ENCODE data around the gene SALL4.
"Not testable (repeated sequence)": the region's sequence is repeated elsewhere in the genome, so short reads cannot be mapped to it uniquely, and the experiment has no call there.

SALL4 gene

DNA sequence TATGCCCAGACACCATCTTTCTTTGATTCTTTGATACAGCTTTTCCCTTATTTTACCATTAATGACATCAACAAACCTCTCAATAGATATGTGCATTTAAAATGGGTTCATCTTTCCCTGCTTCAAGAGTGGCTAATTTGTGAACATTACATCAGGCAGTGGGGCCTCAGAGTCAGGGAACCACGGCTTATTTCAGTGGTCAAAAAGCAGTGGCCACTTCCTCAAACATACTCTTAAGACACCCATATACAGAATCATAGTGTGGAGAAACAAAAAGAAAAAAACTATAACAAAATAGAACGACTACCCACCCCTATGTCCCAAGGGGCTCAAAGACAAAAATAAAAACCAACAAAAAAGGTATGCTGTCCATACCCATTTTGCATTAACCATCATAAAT, 12.9 kb downstream of the SALL4 start:
- no peak for DNase-seq (ENCODE audit: low read depth, low spot score)
- no peak overlapping the region for H3K4me3 ChIP-seq (ENCODE audit: low read depth, low read length)
- no peak for TF ChIP-seq CTCF (IDR thresholded peaks at IDR 0.05; ENCODE audit: low read depth, low read length)
- in situ Hi-C loops (cut with HindIII; ENCODE audit: low sequenced_read_pairs) = no loop called here

GRCh38 chr20:51788822-51789221, 13.5 kb downstream of the SALL4 start:
- TF ChIP-seq CTCF (IDR thresholded peaks at IDR 0.05; ENCODE audit: low read depth, low read length) = no peak
- DNase-seq (ENCODE audit: low read depth, low spot score) = no peak
- H3K4me3 ChIP-seq (ENCODE audit: low read depth, low read length) = no peak overlapping the region
- in situ Hi-C loops (cut with HindIII; ENCODE audit: low sequenced_read_pairs) = no loop called here

- TF ChIP-seq CTCF (IDR thresholded peaks at IDR 0.05; ENCODE audit: low read depth, low read length) = no peak
- in situ Hi-C loops (cut with HindIII; ENCODE audit: low sequenced_read_pairs) = no loop called here
- H3K4me3 ChIP-seq (ENCODE audit: low read depth, low read length) = no peak overlapping the region
- DNase-seq (ENCODE audit: low read depth, low spot score) = no peak
Observed at GRCh38 chr20:51784299-51784698, 18.0 kb downstream of the SALL4 start.

GRCh38 chr20:51778229-51778759, 24.0 kb downstream of the SALL4 start:
- DNase-seq (ENCODE audit: low read depth, low spot score); H3K4me3 ChIP-seq (ENCODE audit: low read depth, low read length); in situ Hi-C loops (cut with HindIII; ENCODE audit: low sequenced_read_pairs): not testable (repeated sequence)

DNA sequence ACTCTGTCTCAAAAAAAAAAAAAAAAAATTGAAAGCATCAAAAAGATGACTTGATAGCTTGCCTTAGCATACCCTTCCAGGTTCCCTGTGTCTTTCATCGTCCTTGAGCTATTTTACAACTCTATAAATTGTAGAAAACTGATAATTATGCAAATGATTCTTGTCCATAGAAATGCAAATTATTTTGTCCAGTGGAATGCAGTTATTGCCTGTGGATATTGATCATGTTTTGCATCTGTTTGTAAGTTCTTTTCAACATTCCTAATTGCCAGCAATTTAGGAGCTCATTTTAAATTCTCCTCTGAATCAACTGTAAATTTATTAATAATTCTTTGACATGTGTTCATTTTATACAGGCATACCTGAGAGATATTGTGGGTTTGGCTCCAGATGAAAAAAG, 27.1 kb downstream of the SALL4 start:
- in situ Hi-C loops (cut with HindIII; ENCODE audit: low sequenced_read_pairs) = no loop called here
- no peak for DNase-seq (ENCODE audit: low read depth, low spot score)
- no peak for TF ChIP-seq CTCF (IDR thresholded peaks at IDR 0.05; ENCODE audit: low read depth, low read length)
- H3K4me3 ChIP-seq (ENCODE audit: low read depth, low read length) = no peak overlapping the region

GRCh38 chr20:51772236-51772635, 30.1 kb downstream of the SALL4 start:
- no peak overlapping the region for H3K4me3 ChIP-seq (ENCODE audit: low read depth, low read length)
- in situ Hi-C loops (cut with HindIII; ENCODE audit: low sequenced_read_pairs) = no loop called here
- no peak for TF ChIP-seq CTCF (IDR thresholded peaks at IDR 0.05; ENCODE audit: low read depth, low read length)
- no peak for DNase-seq (ENCODE audit: low read depth, low spot score)

DNA sequence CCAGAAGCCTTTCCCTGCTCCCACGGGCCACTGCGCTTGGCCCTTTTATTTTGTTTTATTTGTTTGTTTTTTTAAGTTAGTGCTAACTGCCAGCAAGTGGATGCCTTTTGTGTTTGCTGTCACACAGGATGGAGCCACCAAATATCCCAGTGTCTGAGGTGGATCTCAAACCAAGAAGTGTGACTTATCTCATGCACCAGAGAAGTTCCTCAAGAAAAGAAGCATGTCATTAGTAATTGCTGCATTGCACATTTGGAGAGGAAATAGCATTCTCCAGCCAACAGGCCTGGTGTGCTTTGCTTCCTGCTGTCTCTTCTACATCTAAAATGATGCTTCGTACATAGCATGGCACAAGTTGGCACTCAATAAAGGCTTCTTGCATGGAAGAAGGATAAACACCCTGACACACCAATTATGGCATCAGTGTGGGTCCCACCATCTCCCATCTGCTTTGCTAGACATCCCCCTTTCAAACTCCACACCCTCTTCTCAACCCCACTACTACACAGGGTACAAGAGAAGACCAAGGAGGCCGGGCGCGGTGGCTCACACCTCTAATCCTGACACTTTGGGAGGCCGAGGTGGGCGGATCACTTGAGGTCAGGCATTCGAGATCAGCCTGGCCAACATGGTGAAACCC, 32.2 kb downstream of the SALL4 start:
- TF ChIP-seq CTCF (IDR thresholded peaks at IDR 0.05; ENCODE audit: low read depth, low read length) = no peak
- no peak overlapping the region for H3K4me3 ChIP-seq (ENCODE audit: low read depth, low read length)
- DNase-seq (ENCODE audit: low read depth, low spot score) = no peak
- in situ Hi-C loops (cut with HindIII; ENCODE audit: low sequenced_read_pairs) = no loop called here
